Measurements from ENCODE around the gene GPLD1. TPM values are rescaled to one million over a fixed set of nuclear protein-coding genes. Genes with fewer than 3 reads are reported as not detected.

Gene GPLD1
- total and polyA plus RNA-seq, 9 of the 15 experiments (the other 6 are each of a cell fraction or from before 2014, with no cell fraction given) = 0.11 to 1.3 (median 0.82) TPM

GRCh38 chr6:24478903-24479302 is 10.5 kb downstream of the GPLD1 start (continued):
- no peak for TF ChIP-seq MBD2 (IDR thresholded peaks at IDR 0.05; ENCODE audit: borderline replicate concordance, low read depth)
- no peak for TF ChIP-seq SFPQ (IDR thresholded peaks at IDR 0.05; ENCODE audit: low read depth, low read length)
- no peak for TF ChIP-seq JUN (IDR thresholded peaks at IDR 0.05; ENCODE audit: borderline replicate concordance, low read depth, low read length)
- TF ChIP-seq JUN (CRISPR knock-in tag; IDR thresholded peaks at IDR 0.05; ENCODE audit: borderline replicate concordance) = no peak
- TF ChIP-seq PKNOX1 (IDR thresholded peaks at IDR 0.05) = peak; percentile 71

GRCh38 chr6:24477070-24477469 is 12.3 kb downstream of the GPLD1 start:
- H3K27me3 ChIP-seq (ENCODE audit: control insufficient read depth in 2 of 2, insufficient read depth in 2 of 2, low read length in 2 of 2) = no peaks in the 10 kb centered on the region
- in situ Hi-C loops (cut with MboI) = no loop called here
- no peaks in the 10 kb centered on the region for H3K9me1 ChIP-seq (ENCODE audit: control insufficient read depth, insufficient read depth, low read length)
- 0 out of 2 replicates have a peak, but pooled peaks cover 2% of the 10 kb centered on the region for H3K9me3 ChIP-seq (replicated peaks; ENCODE audit: control insufficient read depth, insufficient read depth, low read depth, low read length)
- no TSS peak for BruUV-seq (replicated peaks)
- H4K20me1 ChIP-seq (replicated peaks; ENCODE audit: control insufficient read depth, insufficient read depth, low read length) = no peaks in the 10 kb centered on the region
- FAIRE-seq (no peak), ATAC-seq (no peak), DNase-seq (ENCODE audit: extremely low read depth in 1 of 4, low spot score in 3 of 4) (no peak)
- intact Hi-C loops (cut with micrococcal nuclease) = no loop called here
- H3K4me1 ChIP-seq (replicated peaks in 1 of 2; ENCODE audit: control insufficient read depth in 2 of 2, insufficient read depth in 2 of 2, low read length in 2 of 2) = no peaks in the 10 kb centered on the region
- no peaks in the 10 kb centered on the region for H3K79me2 ChIP-seq (ENCODE audit: control insufficient read depth, insufficient read depth, low read length)
- ChIA-PET CTCF (ENCODE audit: low intra/inter-chr PET ratio) (no interaction called here), POLR2A (no interaction called here)
- WGBS (ENCODE audit: insufficient coverage, low coverage, missing lambda C conversion rate) = 39% methylated on average over 1 of the region's 1 CpG
- H2AFZ ChIP-seq (ENCODE audit: low read depth, low read length) = no peak overlapping the region
- no peak overlapping the region for H3K27ac ChIP-seq (ENCODE audit: extremely low read depth, low read depth, low read length)
- no peak overlapping the region for H3K4me2 ChIP-seq (ENCODE audit: insufficient read depth, low read length)
- TF ChIP-seq ZSCAN32 (CRISPR knock-in tag; IDR thresholded peaks at IDR 0.05) = no peak
- TF ChIP-seq GATAD2A (IDR thresholded peaks at IDR 0.05) = no peak
- H3K9ac ChIP-seq (ENCODE audit: insufficient read depth in 1 of 2, low read depth in 2 of 2, low read length in 2 of 2) = no peak overlapping the region
- H3K36me3 ChIP-seq (ENCODE audit: control insufficient read depth, insufficient read depth, low read length) = no peaks in the 10 kb centered on the region
- H3K4me3 ChIP-seq = no peak overlapping the region
